GM12878 (cell line): ENCODE results near the gene STEAP4. TPM values are rescaled to one million over a fixed set of nuclear protein-coding genes. Genes with fewer than 3 reads are reported as not detected.

Source experiments
- ATAC-seq: fragments of 200-7000 bp; cut with Tn5 transposase; 3 replicates; pipeline ENCODE4 v1.9.1; 2020; ENCODE audit warnings: mild to moderate bottlenecking, moderate library complexity
- BruUV-seq: library from RNA; stranded (reverse); fragments of 400-500 nt; replicated peaks from 2 replicates; lab custom pipeline; 2021; lab: Mats Ljungman, UMichigan
- CTCF ChIA-PET: fragments of 300-600 bp; sonication (Branson Sonifier 250); formaldehyde crosslinking; extraction: SDS; loops from one replicate; lab custom pipeline; 2021; ENCODE audit warnings: inconsistent platforms; lab: Yijun Ruan, JAX
- POLR2A ChIA-PET: fragments of 350-600 bp; formaldehyde crosslinking; extraction: SDS; loops from one replicate; lab custom pipeline; 2021; ENCODE audit warnings: inconsistent platforms; lab: Charles Lee
- RAD21 ChIA-PET: fragments of 300-600 bp; sonication (Branson Sonifier 250); formaldehyde crosslinking; loops from one replicate; lab custom pipeline; 2023; ENCODE audit warnings: antibody characterized with exemption; ENCODE audit not compliant: unreplicated experiment; lab: Charles Lee
- SMC1A ChIA-PET: fragments of 300-600 bp; sonication (Branson Sonifier 250); formaldehyde crosslinking; loops from one replicate; lab custom pipeline; 2023; ENCODE audit not compliant: unreplicated experiment, uncharacterized antibody; lab: Charles Lee
- DNase-seq: peaks from one replicate; pipeline ENCODE4 v3.0.0-alpha.2; 2011; ENCODE audit warnings: low read depth, low spot score
- FAIRE-seq: peaks from 3 replicates; lab custom pipeline; 2011; peaks lifted over from hg19 to GRCh38; lab: Jason Lieb, UNC
- H2AFZ ChIP-seq: 2 replicates; pipeline ENCODE4 v1.6.0; 2011; ENCODE audit warnings: low read depth, low read length, control low read depth; ENCODE audit not compliant: control insufficient read depth
- H3K27ac ChIP-seq: 2 replicates; pipeline ENCODE4 v1.5.1; 2011; ENCODE audit warnings: control low read depth; ENCODE audit not compliant: control insufficient read depth, insufficient read depth
- H3K27me3 ChIP-seq, 2 experiments: replicated peaks in 1 of 2; 2 replicates each; pipeline versions ENCODE4 v1.6.0 to v1.6.1; 2011; ENCODE audit warnings: low read length in 1 of 2; ENCODE audit not compliant: control insufficient read depth in 2 of 2, insufficient read depth in 2 of 2
- H3K36me3 ChIP-seq, 2 experiments: 2 replicates each; pipeline ENCODE4 v1.5.1; 2011; ENCODE audit warnings: low read length in 1 of 2; ENCODE audit not compliant: control insufficient read depth in 2 of 2, insufficient read depth in 2 of 2
- H3K4me1 ChIP-seq: 2 replicates; pipeline ENCODE4 v1.6.1; 2011; ENCODE audit warnings: mild to moderate bottlenecking, low read length, moderate library complexity, mixed read lengths; ENCODE audit not compliant: control insufficient read depth, insufficient read depth
- H3K4me2 ChIP-seq: 2 replicates; pipeline ENCODE4 v1.6.0; 2011; ENCODE audit warnings: control low read depth; ENCODE audit not compliant: control insufficient read depth, insufficient read depth
- H3K4me3 ChIP-seq: fragments of 200-600 bp; sonication (generic); 2 replicates; pipeline ENCODE4 v1.5.1; 2016
- H3K79me2 ChIP-seq: 2 replicates; pipeline ENCODE4 v1.6.0; 2011; ENCODE audit warnings: low read length; ENCODE audit not compliant: control insufficient read depth, insufficient read depth
- H3K9ac ChIP-seq: 2 replicates; pipeline ENCODE4 v1.8.0; 2011; ENCODE audit warnings: low read length, control low read depth, mixed read lengths; ENCODE audit not compliant: control insufficient read depth, insufficient read depth
- H3K9me3 ChIP-seq: replicated peaks from 3 replicates; pipeline ENCODE4 v1.5.1; 2011; ENCODE audit warnings: mild to moderate bottlenecking, low read length; ENCODE audit not compliant: control insufficient read depth, insufficient read depth
- H4K20me1 ChIP-seq: 2 replicates; pipeline ENCODE4 v1.6.0; 2011; ENCODE audit not compliant: control insufficient read depth, insufficient read depth
- FOS ChIP-seq: IDR thresholded peaks from 3 replicates; pipeline ENCODE4 v1.6.1; 2011; ENCODE audit warnings: borderline replicate concordance; ENCODE audit not compliant: insufficient read length; ENCODE audit errors: extremely low read depth
- LARP7 ChIP-seq: fragments of 450-650 bp; IDR thresholded peaks from 2 replicates; pipeline ENCODE4 v1.6.1; 2017; ENCODE audit warnings: mild to moderate bottlenecking
- NR2C1 ChIP-seq: fragments of 450-650 bp; IDR thresholded peaks from 2 replicates; pipeline ENCODE4 v1.6.1; 2017; ENCODE audit warnings: antibody characterized with exemption, mild to moderate bottlenecking, moderate library complexity
- SIN3A ChIP-seq: IDR thresholded peaks from 2 replicates; pipeline ENCODE4 v1.6.1; 2012; ENCODE audit warnings: low read depth, low read length, improper control_type of control experiment
- ZSCAN29 ChIP-seq: fragments of 450-650 bp; IDR thresholded peaks from 2 replicates; pipeline ENCODE4 v1.6.1; 2017; ENCODE audit warnings: mild to moderate bottlenecking, moderate library complexity
- WGBS: methylation state at CpG from one replicate; pipeline ENCODE4 v1.1.6; 2016; ENCODE audit warnings: low lambda C conversion rate; ENCODE audit not compliant: insufficient replicate concordance, insufficient coverage; ENCODE audit errors: missing lambda C conversion rate; 5-methylcytosine and 5-hydroxymethylcytosine counted together
- in situ Hi-C: fragments of 300-500 bp; cut with MboI; formaldehyde crosslinking; loops from 9 replicates; pipeline ENCODE4 v1.14.3; 2018; ENCODE audit warnings: mixed read lengths
- intact Hi-C: fragments of 100-400 bp; cut with micrococcal nuclease; formaldehyde crosslinking; loops from one replicate; pipeline ENCODE4 v1.14.2; 2022; ENCODE audit not compliant: unreplicated experiment
- polyA plus RNA-seq, 11 experiments: library from polyadenylated mRNA; depleted of rRNA in 4 of 11; unstranded in 6 of 11; stranded (reverse) in 5 of 11; fragments of >200 nt; fragmentation: Nextera tagmentation in 4 of 11; fragmentation: Illumina TruSeq in 1 of 11; extraction: Ambion mirVana in 4 of 11; extraction: Trizol in 1 of 11; gene quantifications; 1 replicate in 1 of 11; 2 replicates in 10 of 11; pipeline versions ENCODE4 v1.2.1 to v1.2.3, GENCODE V29; 2011 to 2016; ENCODE audit warnings: inconsistent platforms in 2 of 11, missing spikeins in 2 of 11, low read depth in 1 of 11
- total RNA-seq, 4 experiments: library from RNA; depleted of rRNA in 3 of 4; stranded (reverse); fragments of >200 nt in 3 of 4; fragmentation: Illumina TruSeq in 1 of 4; extraction: Trizol in 1 of 4; gene quantifications; 2 replicates each; pipeline versions ENCODE4 v1.2.1 to v1.2.3, GENCODE V29; 2013 to 2021
- TF ChIP-seq, protein P1 (sequence below): fragments of 450-650 bp; formaldehyde crosslinking; IDR thresholded peaks from 2 replicates; pipeline ENCODE4 v1.4.0; 2020; ENCODE audit warnings: mild to moderate bottlenecking, moderate library complexity
- TF ChIP-seq, protein P2 (sequence below): fragments of 450-650 bp; IDR thresholded peaks from 2 replicates; pipeline ENCODE4 v1.6.1; 2017; ENCODE audit warnings: mild to moderate bottlenecking, low read depth, inconsistent platforms; ENCODE audit not compliant: poor library complexity, severe bottlenecking
- TF ChIP-seq, protein P3 (sequence below): fragments of 450-650 bp; IDR thresholded peaks from 2 replicates; pipeline ENCODE4 v1.6.1; 2018; ENCODE audit warnings: mild to moderate bottlenecking, low read depth, moderate library complexity; ENCODE audit not compliant: partially characterized antibody

The STEAP4 gene
- total and polyA plus RNA-seq, 10 of the 15 experiments (the other 5 are each of a cell fraction or from before 2014, with no cell fraction given): 0.13 TPM; not detected in 9

DNA sequence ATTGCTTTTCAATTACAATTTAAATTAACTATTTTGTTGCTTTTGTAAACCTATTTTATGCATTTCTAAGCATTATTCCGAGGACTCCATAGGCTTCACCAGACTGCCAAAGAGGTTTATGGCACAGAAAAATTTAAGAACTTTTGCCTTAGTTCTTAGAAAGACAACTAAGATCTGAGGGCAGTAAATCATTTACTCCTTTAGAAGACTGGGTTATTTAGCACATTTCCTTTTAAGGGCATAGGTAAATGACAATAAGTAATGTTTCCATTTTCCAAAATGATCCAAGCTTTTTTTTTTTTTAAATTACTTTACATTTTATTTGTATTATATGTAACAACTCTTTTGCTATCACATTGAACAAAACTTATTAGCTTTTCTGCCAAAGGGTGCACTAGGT lies 15.0 kb upstream of the STEAP4 start:
- Histone ChIP-seq H3K36me3 (no peaks in the 10 kb centered on the region), H3K79me2 (no peaks in the 10 kb centered on the region), H4K20me1 (no peaks in the 10 kb centered on the region), H3K9ac (no peak overlapping the region), H2AFZ (no peak overlapping the region), H3K4me1 (no peaks in the 10 kb centered on the region), H3K9me3 (no peaks in the 10 kb centered on the region), H3K4me3 (no peak overlapping the region), H3K27me3 (no peaks in the 10 kb centered on the region), H3K4me2 (no peak overlapping the region), H3K27ac (no peak overlapping the region)
- intact Hi-C loops: no loop called here
- TF ChIP-seq, protein P1, sequence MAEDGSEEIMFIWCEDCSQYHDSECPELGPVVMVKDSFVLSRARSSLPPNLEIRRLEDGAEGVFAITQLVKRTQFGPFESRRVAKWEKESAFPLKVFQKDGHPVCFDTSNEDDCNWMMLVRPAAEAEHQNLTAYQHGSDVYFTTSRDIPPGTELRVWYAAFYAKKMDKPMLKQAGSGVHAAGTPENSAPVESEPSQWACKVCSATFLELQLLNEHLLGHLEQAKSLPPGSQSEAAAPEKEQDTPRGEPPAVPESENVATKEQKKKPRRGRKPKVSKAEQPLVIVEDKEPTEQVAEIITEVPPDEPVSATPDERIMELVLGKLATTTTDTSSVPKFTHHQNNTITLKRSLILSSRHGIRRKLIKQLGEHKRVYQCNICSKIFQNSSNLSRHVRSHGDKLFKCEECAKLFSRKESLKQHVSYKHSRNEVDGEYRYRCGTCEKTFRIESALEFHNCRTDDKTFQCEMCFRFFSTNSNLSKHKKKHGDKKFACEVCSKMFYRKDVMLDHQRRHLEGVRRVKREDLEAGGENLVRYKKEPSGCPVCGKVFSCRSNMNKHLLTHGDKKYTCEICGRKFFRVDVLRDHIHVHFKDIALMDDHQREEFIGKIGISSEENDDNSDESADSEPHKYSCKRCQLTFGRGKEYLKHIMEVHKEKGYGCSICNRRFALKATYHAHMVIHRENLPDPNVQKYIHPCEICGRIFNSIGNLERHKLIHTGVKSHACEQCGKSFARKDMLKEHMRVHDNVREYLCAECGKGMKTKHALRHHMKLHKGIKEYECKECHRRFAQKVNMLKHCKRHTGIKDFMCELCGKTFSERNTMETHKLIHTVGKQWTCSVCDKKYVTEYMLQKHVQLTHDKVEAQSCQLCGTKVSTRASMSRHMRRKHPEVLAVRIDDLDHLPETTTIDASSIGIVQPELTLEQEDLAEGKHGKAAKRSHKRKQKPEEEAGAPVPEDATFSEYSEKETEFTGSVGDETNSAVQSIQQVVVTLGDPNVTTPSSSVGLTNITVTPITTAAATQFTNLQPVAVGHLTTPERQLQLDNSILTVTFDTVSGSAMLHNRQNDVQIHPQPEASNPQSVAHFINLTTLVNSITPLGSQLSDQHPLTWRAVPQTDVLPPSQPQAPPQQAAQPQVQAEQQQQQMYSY (CRISPR knock-in tag): no peak
- no peak for TF ChIP-seq SIN3A
- ChIA-PET POLR2A (no interaction called here), RAD21 (interaction anchor here (0.7 kb wide), 1 partner anchor 17 kb away, joined by 3 read pairs; no protein-coding TSS in a partner anchor), CTCF (interaction anchor here (1.5 kb wide), 1 partner anchor 29 kb away, joined by 5 read pairs; no protein-coding TSS in a partner anchor), SMC1A (interaction anchor here (0.7 to 1.5 kb wide), 2 partner anchors 24 to 279 kb away, joined by 3 to 4 read pairs; no protein-coding TSS in a partner anchor)
- DNase-seq (no peak), ATAC-seq (no peak), FAIRE-seq (no peak)
- WGBS: 53% methylated on average over 1 of the region's 1 CpG
- in situ Hi-C loops: no loop called here
- no TSS peak for BruUV-seq

DNA sequence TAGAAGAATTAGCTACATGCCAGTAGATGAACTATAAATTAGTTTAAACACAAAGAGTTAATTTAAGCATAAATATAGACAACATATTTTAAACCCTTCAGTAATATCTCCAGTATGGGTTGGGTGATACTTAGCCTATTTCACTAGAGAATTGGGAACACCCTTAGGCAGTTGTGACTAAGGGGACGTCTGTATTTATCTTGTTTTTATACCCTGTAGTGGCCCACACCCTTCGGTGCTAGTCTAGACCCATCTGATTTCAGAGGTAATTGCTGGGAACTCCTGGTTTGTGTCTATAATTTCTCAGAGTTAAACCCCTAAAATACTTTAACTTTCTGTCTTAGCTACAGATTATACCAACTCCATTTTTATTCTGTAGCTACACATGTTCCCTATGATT lies 11.5 kb upstream of the STEAP4 start:
- SMC1A ChIA-PET: interaction anchor here (1.0 to 2.1 kb wide), 2 partner anchors 9 to 27 kb away, joined by 3 to 6 read pairs; no protein-coding TSS in a partner anchor
- no TSS peak for BruUV-seq
- no peak for ATAC-seq
- POLR2A ChIA-PET: no interaction called here
- no peak for FAIRE-seq
- intact Hi-C loops (no loop called here), in situ Hi-C loops (no loop called here)
- Histone ChIP-seq H3K4me2 (no peak overlapping the region), H3K27ac (no peak overlapping the region), H3K79me2 (no peaks in the 10 kb centered on the region), H3K4me3 (no peak overlapping the region), H3K4me1 (no peaks in the 10 kb centered on the region), H2AFZ (no peak overlapping the region), H4K20me1 (no peaks in the 10 kb centered on the region), H3K9ac (no peak overlapping the region), H3K36me3 (no peaks in the 10 kb centered on the region), H3K9me3 (no peaks in the 10 kb centered on the region), H3K27me3 (no peaks in the 10 kb centered on the region)
- no peak for DNase-seq
- CTCF ChIA-PET: no interaction called here
- RAD21 ChIA-PET: interaction anchor here (0.7 kb wide), 1 partner anchor 100 kb away, joined by 3 read pairs; no protein-coding TSS in a partner anchor
- WGBS: 30% methylated on average over 2 of the region's 2 CpGs
- TF ChIP-seq, protein P2, sequence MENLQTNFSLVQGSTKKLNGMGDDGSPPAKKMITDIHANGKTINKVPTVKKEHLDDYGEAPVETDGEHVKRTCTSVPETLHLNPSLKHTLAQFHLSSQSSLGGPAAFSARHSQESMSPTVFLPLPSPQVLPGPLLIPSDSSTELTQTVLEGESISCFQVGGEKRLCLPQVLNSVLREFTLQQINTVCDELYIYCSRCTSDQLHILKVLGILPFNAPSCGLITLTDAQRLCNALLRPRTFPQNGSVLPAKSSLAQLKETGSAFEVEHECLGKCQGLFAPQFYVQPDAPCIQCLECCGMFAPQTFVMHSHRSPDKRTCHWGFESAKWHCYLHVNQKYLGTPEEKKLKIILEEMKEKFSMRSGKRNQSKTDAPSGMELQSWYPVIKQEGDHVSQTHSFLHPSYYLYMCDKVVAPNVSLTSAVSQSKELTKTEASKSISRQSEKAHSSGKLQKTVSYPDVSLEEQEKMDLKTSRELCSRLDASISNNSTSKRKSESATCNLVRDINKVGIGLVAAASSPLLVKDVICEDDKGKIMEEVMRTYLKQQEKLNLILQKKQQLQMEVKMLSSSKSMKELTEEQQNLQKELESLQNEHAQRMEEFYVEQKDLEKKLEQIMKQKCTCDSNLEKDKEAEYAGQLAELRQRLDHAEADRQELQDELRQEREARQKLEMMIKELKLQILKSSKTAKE: no peak
- TF ChIP-seq LARP7 (no peak), NR2C1 (no peak), ZSCAN29 (no peak), FOS (no peak)
- TF ChIP-seq, protein P3, sequence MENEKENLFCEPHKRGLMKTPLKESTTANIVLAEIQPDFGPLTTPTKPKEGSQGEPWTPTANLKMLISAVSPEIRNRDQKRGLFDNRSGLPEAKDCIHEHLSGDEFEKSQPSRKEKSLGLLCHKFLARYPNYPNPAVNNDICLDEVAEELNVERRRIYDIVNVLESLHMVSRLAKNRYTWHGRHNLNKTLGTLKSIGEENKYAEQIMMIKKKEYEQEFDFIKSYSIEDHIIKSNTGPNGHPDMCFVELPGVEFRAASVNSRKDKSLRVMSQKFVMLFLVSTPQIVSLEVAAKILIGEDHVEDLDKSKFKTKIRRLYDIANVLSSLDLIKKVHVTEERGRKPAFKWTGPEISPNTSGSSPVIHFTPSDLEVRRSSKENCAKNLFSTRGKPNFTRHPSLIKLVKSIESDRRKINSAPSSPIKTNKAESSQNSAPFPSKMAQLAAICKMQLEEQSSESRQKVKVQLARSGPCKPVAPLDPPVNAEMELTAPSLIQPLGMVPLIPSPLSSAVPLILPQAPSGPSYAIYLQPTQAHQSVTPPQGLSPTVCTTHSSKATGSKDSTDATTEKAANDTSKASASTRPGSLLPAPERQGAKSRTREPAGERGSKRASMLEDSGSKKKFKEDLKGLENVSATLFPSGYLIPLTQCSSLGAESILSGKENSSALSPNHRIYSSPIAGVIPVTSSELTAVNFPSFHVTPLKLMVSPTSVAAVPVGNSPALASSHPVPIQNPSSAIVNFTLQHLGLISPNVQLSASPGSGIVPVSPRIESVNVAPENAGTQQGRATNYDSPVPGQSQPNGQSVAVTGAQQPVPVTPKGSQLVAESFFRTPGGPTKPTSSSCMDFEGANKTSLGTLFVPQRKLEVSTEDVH: no peak
